DMS153 (cell line): Measurements from ENCODE around the gene CENPL.
"Not testable (repeated sequence)": the region's sequence is repeated elsewhere in the genome, so short reads cannot be mapped to it uniquely, and the experiment has no call there.

Experiments used
- DNase-seq: peaks from one replicate; lab custom pipeline; 2025; lab: John Stamatoyannopoulos, UW

The CENPL gene, protein sequence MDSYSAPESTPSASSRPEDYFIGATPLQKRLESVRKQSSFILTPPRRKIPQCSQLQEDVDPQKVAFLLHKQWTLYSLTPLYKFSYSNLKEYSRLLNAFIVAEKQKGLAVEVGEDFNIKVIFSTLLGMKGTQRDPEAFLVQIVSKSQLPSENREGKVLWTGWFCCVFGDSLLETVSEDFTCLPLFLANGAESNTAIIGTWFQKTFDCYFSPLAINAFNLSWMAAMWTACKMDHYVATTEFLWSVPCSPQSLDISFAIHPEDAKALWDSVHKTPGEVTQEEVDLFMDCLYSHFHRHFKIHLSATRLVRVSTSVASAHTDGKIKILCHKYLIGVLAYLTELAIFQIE

DNA sequence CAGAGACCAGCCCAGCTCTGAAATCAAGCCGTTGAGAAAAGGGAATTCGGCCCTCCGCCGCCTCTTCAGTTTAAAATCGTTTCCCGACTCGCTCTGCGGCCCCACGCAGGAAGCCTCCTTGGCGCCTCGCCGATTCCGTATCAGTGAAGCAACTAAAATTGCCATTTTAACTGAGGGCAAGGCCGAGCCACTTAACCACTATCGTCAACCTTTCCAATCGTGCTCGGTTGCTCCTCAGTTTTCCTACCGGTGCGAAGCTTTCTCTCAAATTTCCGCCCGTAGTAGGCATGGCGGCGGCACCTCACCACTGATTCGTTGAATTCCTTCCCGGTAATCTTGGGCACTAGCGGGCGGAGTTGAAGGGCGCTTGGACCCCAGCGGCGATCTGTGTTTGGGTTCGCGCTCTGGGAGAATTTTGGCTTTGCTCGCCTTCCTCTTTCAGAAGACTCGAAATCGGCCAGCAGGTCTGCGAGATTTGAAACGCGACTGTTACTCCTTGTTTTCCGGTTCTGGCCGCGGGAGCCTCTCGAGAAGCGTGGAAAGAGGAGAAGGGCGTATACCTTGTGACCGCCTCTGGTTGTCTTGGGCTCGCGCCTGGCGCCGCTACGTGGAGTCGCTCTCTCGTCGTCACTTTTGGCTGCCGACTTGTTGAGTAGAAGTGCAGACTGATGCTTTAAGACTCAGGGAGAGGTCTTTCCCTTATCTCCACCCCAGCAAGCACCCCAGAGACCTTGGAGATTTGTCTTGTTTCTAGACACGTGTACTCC is at the start of gene CENPL, which contains the start of gene DARS2:
Gene CENPL (minus strand): TSS at position 569 of the 767 bp plus-strand sequence. CDS start 13,584 bp downstream, outside the sequence.
Gene DARS2 (plus strand): TSS at position 359 of the 767 bp plus-strand sequence. CDS start 557 bp downstream, outside the sequence.
- peak; percentile 99 for DNase-seq

DNA sequence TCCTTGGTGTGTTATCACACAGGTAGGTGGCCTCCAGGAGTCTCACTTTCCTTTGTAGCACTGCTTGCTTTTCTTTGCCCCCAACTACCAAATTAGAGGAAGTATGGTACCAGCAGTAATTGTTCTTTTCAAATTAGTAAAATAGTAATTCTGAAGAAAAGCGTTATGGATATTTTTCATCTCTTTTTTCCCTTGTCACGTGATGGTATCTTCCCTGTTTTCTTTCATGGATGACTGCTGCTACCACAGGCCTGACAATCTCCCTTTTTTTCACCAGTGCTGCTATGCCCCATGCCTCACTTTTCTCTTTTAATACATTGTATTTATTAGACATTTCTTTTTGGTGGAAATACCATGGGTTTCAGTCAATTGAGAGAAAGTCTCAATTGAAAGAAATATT is 46.8 kb upstream of the CENPL start:
- DNase-seq = no peak

DNA sequence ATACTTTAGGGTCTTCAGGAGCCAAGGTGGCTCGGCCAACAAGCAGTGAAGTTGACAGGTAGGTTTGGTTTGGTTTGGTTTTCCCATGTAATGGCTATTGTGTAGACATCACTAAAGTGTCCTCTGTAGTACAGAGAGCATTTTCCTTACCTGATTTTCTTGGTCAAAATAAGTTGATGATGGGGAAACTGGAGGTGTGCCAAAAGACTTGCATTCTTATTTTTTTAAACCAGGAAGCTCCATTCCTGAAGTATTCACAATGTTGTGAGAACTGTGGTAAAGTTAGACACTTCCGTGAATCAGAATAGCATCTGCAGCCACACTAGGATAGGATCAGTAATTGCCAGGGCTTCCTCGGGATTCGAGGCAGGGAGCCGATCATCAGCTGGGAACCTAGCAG is 46.4 kb upstream of the CENPL start:
- no peak for DNase-seq

DNA sequence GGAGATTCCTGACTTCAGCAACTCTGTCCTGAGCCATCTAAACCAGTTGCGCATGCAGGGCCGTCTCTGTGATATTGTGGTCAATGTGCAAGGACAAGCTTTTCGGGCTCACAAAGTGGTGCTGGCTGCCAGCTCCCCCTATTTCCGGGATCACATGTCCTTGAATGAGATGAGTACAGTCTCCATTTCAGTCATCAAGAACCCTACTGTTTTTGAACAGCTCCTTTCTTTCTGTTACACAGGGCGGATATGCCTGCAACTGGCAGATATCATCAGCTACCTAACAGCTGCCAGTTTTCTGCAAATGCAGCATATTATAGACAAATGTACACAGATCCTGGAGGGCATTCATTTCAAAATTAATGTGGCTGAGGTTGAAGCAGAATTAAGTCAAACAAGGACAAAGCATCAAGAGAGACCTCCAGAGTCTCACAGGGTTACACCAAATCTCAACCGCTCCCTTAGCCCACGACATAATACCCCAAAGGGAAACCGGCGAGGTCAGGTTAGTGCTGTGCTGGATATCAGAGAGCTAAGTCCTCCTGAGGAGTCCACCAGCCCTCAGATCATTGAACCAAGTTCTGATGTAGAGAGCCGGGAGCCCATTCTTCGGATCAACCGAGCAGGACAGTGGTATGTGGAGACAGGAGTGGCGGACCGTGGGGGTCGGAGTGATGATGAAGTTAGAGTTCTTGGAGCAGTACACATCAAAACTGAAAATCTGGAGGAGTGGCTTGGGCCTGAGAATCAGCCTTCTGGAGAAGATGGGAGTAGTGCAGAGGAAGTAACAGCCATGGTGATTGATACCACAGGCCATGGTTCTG is 45.8 kb upstream of the CENPL start:
- DNase-seq = peak; percentile 18

DNA sequence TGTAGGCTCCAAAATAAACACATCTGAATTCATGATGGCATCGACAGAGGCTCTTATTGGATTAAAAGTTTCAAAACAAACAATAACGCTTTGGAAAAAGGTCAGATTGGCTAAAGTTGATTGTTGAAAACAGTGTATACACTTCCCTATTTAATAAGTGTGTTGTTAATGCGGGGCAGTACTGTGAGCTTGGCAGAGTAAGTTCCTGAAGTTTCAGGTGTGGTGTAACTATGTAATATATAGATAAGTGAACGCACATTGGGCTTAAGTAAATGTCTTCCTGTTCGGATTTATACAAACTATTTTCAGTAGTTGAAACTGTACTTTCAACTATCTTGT is 44.3 kb upstream of the CENPL start:
- DNase-seq = no peak

DNA sequence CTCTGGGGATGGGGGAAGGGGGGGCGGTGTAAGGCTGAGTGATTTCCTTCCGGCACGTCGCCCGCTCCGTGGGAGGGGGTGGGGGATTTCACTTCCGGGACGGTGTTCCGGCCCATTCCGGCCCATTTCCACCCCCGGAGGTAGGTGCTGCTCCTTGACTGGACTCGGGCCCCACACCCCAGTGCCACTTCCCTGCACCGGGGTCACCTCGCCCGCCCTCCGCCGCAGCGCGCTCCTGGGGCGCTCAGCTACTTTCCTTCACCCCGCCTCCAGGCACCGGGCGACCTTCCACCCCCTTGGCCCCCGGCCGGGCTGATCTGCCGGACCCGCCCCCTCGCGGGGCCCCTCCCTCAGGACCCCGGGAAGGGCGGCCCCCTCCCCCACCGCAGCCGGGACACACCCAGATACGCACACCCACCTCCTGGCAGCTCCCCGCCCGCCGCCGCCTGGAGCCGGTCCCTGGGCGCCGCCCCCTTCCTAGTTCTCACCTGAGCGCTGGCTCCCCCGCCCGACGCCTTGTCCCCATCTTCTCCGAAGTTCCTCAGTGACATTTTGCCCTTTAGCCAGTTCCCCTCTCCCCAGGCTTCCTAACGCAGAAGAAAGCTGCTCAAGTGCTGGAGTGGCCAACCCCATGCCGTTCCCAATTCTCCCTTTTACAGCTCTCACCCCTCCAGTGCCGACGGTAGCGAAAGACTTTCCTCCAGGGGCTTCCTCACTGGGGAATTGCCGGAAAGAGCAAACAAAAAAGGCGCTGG is 43.8 kb upstream of the CENPL start, which contains the start of gene ZBTB37:
Gene ZBTB37 (plus strand): TSS at position 115 of the 755 bp plus-strand sequence. CDS start 1,846 bp downstream, outside the sequence.
- peak; percentile 88 for DNase-seq

DNA sequence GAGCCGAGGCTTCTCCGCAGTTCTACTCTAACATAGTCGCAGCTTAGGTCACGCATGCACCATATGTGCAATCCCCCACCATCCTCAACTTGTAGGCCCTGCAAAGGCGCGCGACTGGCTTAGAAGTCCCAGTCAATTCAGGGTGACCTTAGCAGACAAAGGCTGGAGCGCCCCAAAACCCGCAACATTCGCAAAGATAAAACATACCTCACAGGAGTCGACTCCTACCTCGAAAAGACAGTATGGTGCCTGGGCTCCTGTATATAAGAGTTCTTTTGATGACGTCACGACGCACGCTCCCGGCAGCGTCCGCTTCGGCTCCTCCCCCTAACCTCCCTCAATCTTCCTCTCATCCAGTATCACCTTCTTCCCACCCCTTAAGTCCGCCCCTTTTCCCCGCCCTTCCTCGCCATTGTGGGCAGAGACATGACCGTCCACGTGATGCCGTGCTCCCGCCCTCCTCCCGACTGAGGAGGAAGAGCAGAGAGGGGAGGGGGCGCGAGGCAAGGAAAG is 43.1 kb upstream of the CENPL start, which contains the start of gene GAS5:
Gene GAS5 (minus strand): TSS at position 237 of the 513 bp plus-strand sequence.
- peak; percentile 100 for DNase-seq

DNA sequence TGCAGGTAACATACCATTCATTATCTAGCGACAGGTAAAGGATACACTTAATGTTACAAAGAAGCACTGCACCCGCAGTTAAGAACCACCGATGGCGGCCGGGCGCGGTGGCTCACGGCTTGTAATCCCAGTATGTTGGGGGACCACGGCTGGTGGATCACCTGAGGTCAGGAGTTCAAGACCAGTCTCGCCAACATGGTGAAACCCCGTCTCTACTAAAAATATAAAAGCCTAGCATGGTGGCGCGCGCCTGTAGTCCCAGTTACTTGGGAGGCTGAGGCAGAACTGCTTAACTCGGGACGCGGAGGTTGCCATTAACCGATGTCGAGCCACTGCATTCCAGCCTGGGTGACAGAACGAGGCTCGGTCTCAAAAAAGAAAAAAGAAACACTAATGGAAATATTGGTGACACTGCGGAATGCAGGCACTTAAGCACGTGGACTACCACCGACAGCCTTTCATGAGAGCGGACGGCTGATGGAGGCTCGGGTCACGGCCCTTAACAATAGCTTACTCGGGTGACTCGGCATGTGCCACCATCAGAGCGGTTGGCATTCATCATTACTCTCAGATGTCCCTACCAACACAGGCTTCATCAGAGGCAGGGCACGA is 42.6 kb upstream of the CENPL start:
- no peak for DNase-seq

DNA sequence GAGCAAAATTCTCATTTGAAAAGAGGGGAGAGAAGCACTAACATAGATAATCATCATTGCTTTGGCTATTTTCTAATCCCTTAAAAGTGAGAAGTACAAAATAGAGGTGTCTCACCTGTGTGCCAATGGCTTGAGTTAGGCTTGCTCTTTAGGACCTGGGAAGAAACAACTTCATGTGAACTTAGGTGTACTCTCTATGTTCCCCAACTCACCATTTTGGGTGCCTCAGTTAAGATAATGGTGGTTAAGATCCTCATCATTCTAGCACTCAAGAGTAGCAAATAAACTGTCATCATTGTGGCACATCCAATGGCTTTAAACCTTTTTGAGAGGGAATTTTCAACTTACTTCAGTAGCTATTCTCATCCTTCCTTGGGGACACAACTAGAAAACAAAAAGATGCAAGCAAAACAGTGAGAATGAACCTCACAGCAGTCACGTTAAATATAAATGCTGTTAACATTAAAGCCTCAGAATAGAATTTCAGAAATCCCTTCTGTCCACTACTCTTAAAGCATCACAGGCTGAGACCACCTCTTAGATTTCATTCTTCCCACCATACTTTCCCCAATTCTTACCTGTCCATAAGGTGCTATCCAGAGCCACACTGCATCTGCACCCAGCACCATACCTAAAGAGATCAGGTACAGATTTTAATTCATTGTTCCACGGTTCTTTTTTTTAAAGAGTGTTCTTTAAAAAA is 41.9 kb upstream of the CENPL start:
- DNase-seq = no peak

DNA sequence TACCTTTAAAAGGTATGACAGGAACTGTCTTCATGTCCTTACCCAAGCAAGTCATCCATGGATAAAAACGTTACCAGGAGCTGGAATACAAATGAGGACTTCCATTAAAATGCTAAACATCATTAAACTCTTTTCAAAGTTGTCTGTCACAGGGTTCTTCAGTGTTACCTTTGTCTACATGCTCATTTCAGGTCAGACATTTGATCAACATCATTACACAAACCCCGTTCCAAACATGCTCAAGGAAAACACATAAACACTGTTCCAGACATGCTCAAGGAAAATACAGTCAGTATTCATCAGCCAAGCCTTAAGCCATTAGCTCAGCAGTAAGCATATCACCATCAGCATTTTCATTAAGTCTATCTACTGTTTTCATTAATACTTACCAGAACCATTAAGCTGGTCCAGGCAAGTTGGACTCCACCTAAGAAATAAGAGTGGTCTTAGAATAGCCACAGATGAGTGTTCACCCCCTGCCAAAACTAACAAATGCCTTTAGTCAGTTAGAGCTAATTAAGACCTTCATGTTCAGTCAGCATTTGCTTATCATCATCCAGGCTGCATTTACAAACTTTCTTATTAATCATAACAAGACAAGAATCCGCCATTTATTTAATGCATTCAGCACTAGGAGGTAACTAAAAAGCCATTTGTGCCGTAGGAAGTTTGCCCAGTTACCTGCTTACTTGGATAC is 40.9 kb upstream of the CENPL start:
- no peak for DNase-seq

DNA sequence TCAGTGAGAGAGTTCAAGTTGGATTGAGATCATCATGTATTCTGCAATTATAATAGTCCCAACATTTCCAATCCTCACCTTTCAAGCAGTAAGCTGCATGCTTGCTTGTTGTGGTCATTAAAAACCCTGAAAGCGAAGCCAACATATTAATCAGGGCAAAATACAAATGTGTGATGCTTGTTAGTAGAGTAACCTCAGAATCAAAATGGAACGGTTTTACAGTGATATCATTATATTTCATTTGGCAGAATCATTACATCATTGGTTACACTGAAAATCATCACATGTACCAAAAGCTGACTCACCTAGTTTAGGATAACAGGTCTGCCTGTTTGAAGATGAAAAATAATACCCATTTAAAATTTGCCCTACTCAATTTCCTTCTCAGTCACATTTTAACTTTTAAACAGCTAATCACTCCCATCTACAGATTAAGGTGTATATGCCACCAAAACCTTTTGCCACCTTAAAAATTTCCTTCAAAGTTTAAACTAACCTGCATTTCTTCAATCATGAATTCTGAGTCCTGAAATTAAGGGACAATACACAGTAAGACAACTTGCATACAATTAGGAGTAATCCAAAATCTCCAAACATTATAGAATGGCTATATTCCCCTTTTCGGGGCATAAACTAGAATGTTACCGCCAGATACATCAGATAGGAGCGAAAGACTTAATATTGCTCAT is 39.6 kb upstream of the CENPL start:
- DNase-seq = no peak

DNA sequence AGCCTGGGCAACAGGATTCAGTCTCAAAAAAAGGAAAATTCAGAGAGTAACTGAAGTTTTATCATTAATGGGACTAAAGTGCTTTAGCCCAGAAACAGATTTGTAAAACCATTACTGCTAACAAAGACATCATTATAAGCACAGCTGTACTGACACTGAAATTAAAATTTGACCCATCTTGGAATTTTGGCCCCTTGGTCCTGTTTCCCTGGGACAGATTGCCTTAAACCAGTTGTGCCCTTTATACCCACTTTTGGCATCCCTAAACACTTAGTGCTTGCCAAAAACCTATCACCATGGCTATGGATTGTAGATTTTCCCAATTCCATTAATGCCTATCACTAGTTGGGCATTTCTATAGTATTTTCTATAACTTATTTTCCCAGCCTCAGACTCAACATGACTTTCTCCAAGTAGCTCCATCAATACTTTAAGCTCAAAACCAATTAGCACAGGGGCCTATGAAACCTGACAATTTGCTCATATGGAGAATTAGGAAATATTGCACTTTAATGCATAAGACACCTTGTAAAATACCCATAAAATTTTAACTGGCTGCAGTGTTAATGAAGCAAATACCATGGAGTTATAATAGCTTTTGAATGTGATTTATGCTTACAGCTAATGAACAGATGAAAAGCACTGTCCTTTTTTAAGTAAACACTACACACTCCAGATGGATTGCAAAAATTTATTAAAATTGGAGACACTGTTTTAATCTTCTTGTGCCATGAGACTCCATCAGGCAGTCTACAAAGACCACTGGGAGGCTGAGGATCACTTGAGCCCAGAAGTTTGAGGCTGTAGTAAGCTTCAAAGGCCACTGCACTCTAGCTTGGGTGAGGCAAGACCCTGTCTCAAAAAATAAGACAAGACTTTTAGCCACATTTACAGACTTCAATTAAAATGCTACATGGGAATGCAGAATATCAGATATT is 38.8 kb upstream of the CENPL start:
- no peak for DNase-seq

DNA sequence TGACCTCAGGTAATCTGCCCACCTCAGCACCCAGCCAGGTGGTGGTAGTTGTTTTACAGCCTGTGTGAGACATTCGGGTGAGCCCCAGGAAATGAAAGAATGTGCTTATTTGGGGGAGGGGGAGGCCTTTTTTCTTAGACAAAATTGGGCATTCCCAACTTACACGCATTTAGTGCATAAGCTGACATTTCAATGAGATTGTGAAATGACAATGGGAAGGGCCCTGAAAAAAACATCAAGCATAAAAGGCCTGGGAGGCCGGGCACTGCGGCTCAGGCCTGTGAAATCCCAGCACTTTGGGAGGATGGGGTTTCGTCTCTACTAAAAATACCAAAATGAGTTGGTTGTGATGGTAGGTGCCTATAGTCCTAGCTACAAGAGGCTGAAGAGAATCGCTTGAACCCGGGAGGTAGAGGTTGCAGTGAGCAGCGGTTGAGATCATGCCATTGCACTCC is 38.1 kb upstream of the CENPL start:
- no peak for DNase-seq

DNA sequence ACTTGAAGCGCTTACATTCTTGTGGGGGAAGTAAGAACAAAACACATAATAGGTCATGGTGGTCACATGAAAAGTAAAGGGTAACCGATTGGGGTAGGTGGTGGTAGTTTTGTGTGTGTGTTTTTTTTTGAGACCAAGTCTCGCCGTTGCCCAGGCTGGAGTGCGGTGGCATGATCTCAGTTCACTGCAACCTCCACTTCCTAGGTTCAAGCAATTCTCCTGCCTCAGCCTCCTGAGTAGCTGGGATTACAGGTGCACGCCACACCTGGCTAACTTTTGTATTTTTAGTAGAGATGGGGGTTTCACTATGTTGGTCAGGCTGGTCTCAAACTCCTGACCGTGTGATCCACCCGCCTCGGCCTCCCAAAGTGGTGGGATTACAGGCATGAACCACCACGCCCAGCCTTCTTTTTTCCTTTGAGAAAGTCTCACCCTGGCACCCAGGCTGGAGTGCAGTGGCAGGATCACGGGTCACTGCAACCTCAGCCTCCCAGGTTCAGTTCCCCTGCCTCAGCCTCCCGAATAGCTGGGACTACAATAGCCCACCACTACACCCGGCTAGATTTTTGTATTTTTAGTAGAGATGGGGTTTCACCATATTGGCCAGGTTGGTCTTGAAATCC is 37.6 kb upstream of the CENPL start:
- DNase-seq = not testable (repeated sequence)

DNA sequence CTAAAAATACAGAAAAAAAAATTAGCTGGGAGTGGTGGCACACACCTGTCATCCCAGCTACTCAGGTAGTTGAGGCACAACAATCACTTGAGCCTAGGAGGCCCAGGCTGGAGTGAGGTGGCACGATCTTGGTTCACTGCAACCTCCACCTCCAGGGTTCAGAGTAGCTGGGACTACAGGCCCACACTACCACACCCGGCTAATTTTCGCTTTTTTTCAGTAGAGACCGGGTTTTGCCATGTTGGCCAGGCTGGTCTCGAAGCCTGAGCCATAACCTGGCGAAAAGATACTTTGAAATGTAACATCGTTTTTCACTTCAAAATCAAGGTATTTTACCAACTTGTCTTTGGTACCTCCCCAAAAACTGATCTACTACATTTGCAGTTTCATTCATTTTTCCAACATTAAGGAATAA is 37.1 kb upstream of the CENPL start:
- DNase-seq = no peak

DNA sequence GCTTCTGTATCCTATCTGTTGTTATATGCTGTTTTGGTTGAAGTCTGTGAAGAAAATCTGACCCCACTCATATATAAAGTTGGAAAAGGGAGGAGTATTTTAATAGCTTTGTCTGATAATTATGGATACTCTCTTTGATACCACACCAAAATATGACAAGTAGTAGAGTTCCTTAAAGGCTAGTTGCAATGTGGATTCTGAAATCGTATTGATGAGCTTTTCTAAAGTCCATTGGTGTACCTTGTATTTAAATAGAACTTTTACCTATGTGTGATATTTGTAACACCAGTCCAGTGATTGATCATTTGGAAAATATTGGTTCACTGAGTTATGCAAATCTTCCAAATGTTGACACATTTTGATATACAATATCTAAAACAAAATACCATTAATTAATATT is 35.4 kb upstream of the CENPL start:
- no peak for DNase-seq

DNA sequence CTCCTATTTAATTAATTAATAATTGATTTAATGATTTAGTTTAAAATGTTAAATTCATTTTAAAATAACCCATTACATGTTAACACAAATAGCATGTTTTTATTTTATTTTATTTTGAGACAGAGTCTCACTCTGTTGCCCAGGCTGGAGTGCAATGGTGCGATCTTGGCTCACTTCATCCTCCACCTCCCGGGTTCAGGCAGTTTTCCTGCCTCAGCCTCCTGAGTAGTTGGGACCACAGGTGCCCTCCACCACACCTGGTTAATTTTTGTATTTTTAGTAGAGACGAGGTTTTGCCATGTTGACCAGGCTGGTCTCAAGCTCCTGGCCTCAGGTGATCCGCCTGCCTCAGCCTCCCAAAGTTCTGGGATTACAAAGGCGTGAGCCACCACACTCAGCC is 34.9 kb upstream of the CENPL start:
- DNase-seq = not testable (repeated sequence)
